ENCODE results near the gene IFI44L. TPM values are rescaled to one million over a fixed set of nuclear protein-coding genes. Genes with fewer than 3 reads are reported as not detected.

Gene IFI44L
- total and polyA plus RNA-seq, 2 experiments from 2014 or later, result 0.23 TPM; not detected in 1

GRCh38 chr1:78587211-78587610 lies 33.0 kb upstream of the IFI44L start:
- DNase-seq, result peak; percentile 5
- 90 to 95% methylated on average over 1 of the region's 1 CpG for WGBS, 2 experiments (ENCODE audit: low coverage in 1 of 2, low lambda C conversion rate in 2 of 2, missing lambda C conversion rate in 2 of 2)
- Histone ChIP-seq H3K4me1 (ENCODE audit: insufficient read depth) (peaks cover 16% of the 10 kb centered on the region), H3K27me3 (replicated peaks; ENCODE audit: insufficient read depth) (no peaks in the 10 kb centered on the region; the same call in 1 of the 2 replicates), H4K20me1 (ENCODE audit: insufficient read depth) (no peaks in the 10 kb centered on the region), H3K9me3 (ENCODE audit: low read depth) (no peaks in the 10 kb centered on the region), H3K9me2 (ENCODE audit: insufficient read depth) (no peaks in the 10 kb centered on the region), H3F3A (ENCODE audit: insufficient read depth) (peaks cover 12% of the 10 kb centered on the region), H3K79me2 (ENCODE audit: insufficient read depth) (no peaks in the 10 kb centered on the region), H3K4me3 (no peak overlapping the region), H2AFZ (no peak overlapping the region), H3K36me3 (ENCODE audit: low read depth) (no peaks in the 10 kb centered on the region), H3K27ac (no peak overlapping the region), H3K9ac (no peak overlapping the region), H3K4me2 (ENCODE audit: unreplicated experiment) (peak overlapping the region; percentile 2)
- in situ Hi-C loops (cut with MboI), result no loop called here
- TF ChIP-seq EZH2phosphoT487 (IDR thresholded peaks at IDR 0.05; ENCODE audit: insufficient read depth, low read depth) (no peak), EZH2 (IDR thresholded peaks at IDR 0.05; ENCODE audit: insufficient read depth, poor library complexity, severe bottlenecking) (no peak)

DNA sequence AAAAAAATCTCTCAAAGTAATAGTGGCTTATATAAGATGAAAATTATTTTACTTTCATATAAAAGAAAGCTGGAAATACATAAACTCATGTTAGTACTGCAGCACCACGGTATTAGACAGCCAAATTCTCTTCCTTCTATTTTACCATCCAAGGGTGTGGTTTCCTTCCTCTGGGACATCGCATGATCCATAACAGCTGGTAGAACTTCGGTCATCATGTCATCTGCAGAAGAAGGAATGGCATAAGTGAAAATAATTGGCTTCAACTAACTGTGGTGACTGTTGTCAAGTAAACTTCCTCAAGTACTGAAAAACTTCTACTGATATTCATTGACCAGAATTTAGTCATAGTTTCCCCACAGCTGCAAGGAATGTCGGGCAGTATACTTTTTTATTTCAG lies 28.3 kb upstream of the IFI44L start:
- no peaks in the 10 kb centered on the region for H3F3A ChIP-seq (ENCODE audit: insufficient read depth)
- WGBS, 2 experiments (ENCODE audit: low coverage in 1 of 2, low lambda C conversion rate in 2 of 2, missing lambda C conversion rate in 2 of 2), result 13 to 25% methylated on average over 4 of the region's 4 CpGs
- peak; percentile 31 for DNase-seq
- H3K27me3 ChIP-seq (replicated peaks; ENCODE audit: insufficient read depth), result no peaks in the 10 kb centered on the region
- peaks cover 6% of the 10 kb centered on the region for H3K4me1 ChIP-seq (ENCODE audit: insufficient read depth)
- no peaks in the 10 kb centered on the region for H3K9me2 ChIP-seq (ENCODE audit: insufficient read depth)
- no peaks in the 10 kb centered on the region for H3K79me2 ChIP-seq (ENCODE audit: insufficient read depth)
- no peak overlapping the region for H3K4me3 ChIP-seq
- no peaks in the 10 kb centered on the region for H3K36me3 ChIP-seq (ENCODE audit: low read depth)
- in situ Hi-C loops (cut with MboI), result no loop called here
- TF ChIP-seq EZH2 (IDR thresholded peaks at IDR 0.05; ENCODE audit: insufficient read depth, poor library complexity, severe bottlenecking), result no peak
- no peak for TF ChIP-seq EZH2phosphoT487 (IDR thresholded peaks at IDR 0.05; ENCODE audit: insufficient read depth, low read depth)
- no peaks in the 10 kb centered on the region for H4K20me1 ChIP-seq (ENCODE audit: insufficient read depth)
- H3K9ac ChIP-seq, result no peak overlapping the region
- H2AFZ ChIP-seq, result no peak overlapping the region
- no peak overlapping the region for H3K27ac ChIP-seq
- H3K9me3 ChIP-seq (ENCODE audit: low read depth), result peaks cover 3% of the 10 kb centered on the region
- H3K4me2 ChIP-seq (ENCODE audit: unreplicated experiment), result no peak overlapping the region

- H2AFZ ChIP-seq, result no peak overlapping the region
- no peaks in the 10 kb centered on the region for H3K79me2 ChIP-seq (ENCODE audit: insufficient read depth)
- no peak overlapping the region for H3K27ac ChIP-seq
- H3K4me2 ChIP-seq (ENCODE audit: unreplicated experiment), result no peak overlapping the region
- no peak overlapping the region for H3K9ac ChIP-seq
- no peaks in the 10 kb centered on the region for H3K27me3 ChIP-seq (replicated peaks; ENCODE audit: insufficient read depth)
- no peak for DNase-seq
- H3K36me3 ChIP-seq (ENCODE audit: low read depth), result no peaks in the 10 kb centered on the region
- no peaks in the 10 kb centered on the region for H3K9me3 ChIP-seq (ENCODE audit: low read depth)
- 52% methylated on average over 4 of the region's 4 CpGs for WGBS, 2 experiments (ENCODE audit: low coverage in 1 of 2, low lambda C conversion rate in 2 of 2, missing lambda C conversion rate in 2 of 2)
- no peak for TF ChIP-seq EZH2phosphoT487 (IDR thresholded peaks at IDR 0.05; ENCODE audit: insufficient read depth, low read depth)
- TF ChIP-seq EZH2 (IDR thresholded peaks at IDR 0.05; ENCODE audit: insufficient read depth, poor library complexity, severe bottlenecking), result no peak
- in situ Hi-C loops (cut with MboI), result no loop called here
- no peak overlapping the region for H3K4me3 ChIP-seq
- no peaks in the 10 kb centered on the region for H3K4me1 ChIP-seq (ENCODE audit: insufficient read depth)
- no peaks in the 10 kb centered on the region for H4K20me1 ChIP-seq (ENCODE audit: insufficient read depth)
- H3F3A ChIP-seq (ENCODE audit: insufficient read depth), result no peaks in the 10 kb centered on the region
- H3K9me2 ChIP-seq (ENCODE audit: insufficient read depth), result no peaks in the 10 kb centered on the region
These were observed 21.0 kb upstream of the IFI44L start for GRCh38 chr1:78599294-78599693.

- Histone ChIP-seq H3K27me3 (replicated peaks; ENCODE audit: insufficient read depth) (no peaks in the 10 kb centered on the region), H4K20me1 (ENCODE audit: insufficient read depth) (no peaks in the 10 kb centered on the region), H3K4me1 (ENCODE audit: insufficient read depth) (no peaks in the 10 kb centered on the region), H3K9me3 (ENCODE audit: low read depth) (no peaks in the 10 kb centered on the region), H3K9me2 (ENCODE audit: insufficient read depth) (no peaks in the 10 kb centered on the region), H3K9ac (no peak overlapping the region), H3K79me2 (ENCODE audit: insufficient read depth) (no peaks in the 10 kb centered on the region), H3K4me2 (ENCODE audit: unreplicated experiment) (no peak overlapping the region), H3K4me3 (no peak overlapping the region), H2AFZ (no peak overlapping the region), H3K36me3 (ENCODE audit: low read depth) (no peaks in the 10 kb centered on the region), H3F3A (ENCODE audit: insufficient read depth) (no peaks in the 10 kb centered on the region), H3K27ac (no peak overlapping the region)
- 90 to 95% methylated on average over 1 of the region's 1 CpG for WGBS, 2 experiments (ENCODE audit: low coverage in 1 of 2, low lambda C conversion rate in 2 of 2, missing lambda C conversion rate in 2 of 2)
- DNase-seq, result no peak
- TF ChIP-seq EZH2 (IDR thresholded peaks at IDR 0.05; ENCODE audit: insufficient read depth, poor library complexity, severe bottlenecking) (no peak), EZH2phosphoT487 (IDR thresholded peaks at IDR 0.05; ENCODE audit: insufficient read depth, low read depth) (no peak)
- in situ Hi-C loops (cut with MboI), result no loop called here
These were observed 19.2 kb upstream of the IFI44L start for GRCh38 chr1:78601068-78601467.

DNA sequence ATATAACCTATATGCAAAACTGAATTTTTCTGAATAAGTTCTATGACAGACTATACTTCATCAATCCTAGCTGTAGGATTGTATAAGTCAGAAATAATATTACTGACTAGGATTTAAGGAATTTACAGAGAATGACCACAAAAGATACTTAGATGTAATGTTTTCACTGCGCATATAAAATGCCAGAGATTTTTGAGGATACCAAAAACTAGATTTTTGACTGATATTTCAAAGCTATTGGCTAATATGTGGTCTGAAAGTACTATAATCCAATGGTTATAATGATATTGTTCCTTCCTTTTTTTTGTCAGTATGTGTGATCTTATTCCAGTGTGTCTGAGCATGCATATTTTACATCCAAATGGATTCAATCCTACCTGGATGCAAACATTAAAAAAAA lies 17.0 kb upstream of the IFI44L start:
- H3F3A ChIP-seq (ENCODE audit: insufficient read depth), result no peaks in the 10 kb centered on the region
- H3K4me1 ChIP-seq (ENCODE audit: insufficient read depth), result no peaks in the 10 kb centered on the region
- H3K79me2 ChIP-seq (ENCODE audit: insufficient read depth), result no peaks in the 10 kb centered on the region
- no peaks in the 10 kb centered on the region for H3K27me3 ChIP-seq (replicated peaks; ENCODE audit: insufficient read depth)
- no peak overlapping the region for H3K27ac ChIP-seq
- H3K9me2 ChIP-seq (ENCODE audit: insufficient read depth), result no peaks in the 10 kb centered on the region
- H2AFZ ChIP-seq, result no peak overlapping the region
- in situ Hi-C loops (cut with MboI), result no loop called here
- DNase-seq, result no peak
- TF ChIP-seq EZH2phosphoT487 (IDR thresholded peaks at IDR 0.05; ENCODE audit: insufficient read depth, low read depth) (no peak), EZH2 (IDR thresholded peaks at IDR 0.05; ENCODE audit: insufficient read depth, poor library complexity, severe bottlenecking) (no peak)
- H3K36me3 ChIP-seq (ENCODE audit: low read depth), result no peaks in the 10 kb centered on the region
- no peak overlapping the region for H3K4me2 ChIP-seq (ENCODE audit: unreplicated experiment)
- no peak overlapping the region for H3K9ac ChIP-seq
- no peak overlapping the region for H3K4me3 ChIP-seq
- no peaks in the 10 kb centered on the region for H3K9me3 ChIP-seq (ENCODE audit: low read depth)
- WGBS, 2 experiments (ENCODE audit: low coverage in 1 of 2, low lambda C conversion rate in 2 of 2, missing lambda C conversion rate in 2 of 2), result 83 to 87% methylated on average over 1 of the region's 1 CpG
- no peaks in the 10 kb centered on the region for H4K20me1 ChIP-seq (ENCODE audit: insufficient read depth)
